ENCODE measurements around the gene CPN2. TPM values are rescaled to one million over a fixed set of nuclear protein-coding genes. Genes with fewer than 3 reads are reported as not detected.

CPN2 gene
- total and polyA plus RNA-seq, 2 donors (not counting 3 experiments of a cell fraction or from before 2014, with no cell fraction given): not detected

- H3K4me3 ChIP-seq (replicated peaks in 1 of 3; ENCODE audit: insufficient read depth in 1 of 3, low read depth in 1 of 3, low read length in 3 of 3): no peak overlapping the region
- no peak for FAIRE-seq
- no peak overlapping the region for H3K27ac ChIP-seq (ENCODE audit: insufficient read depth, low read depth, low read length)
- H3K9me1 ChIP-seq (replicated peaks; ENCODE audit: control insufficient read depth, extremely low read depth, insufficient read depth, low read length): no peaks in the 10 kb centered on the region
- TF ChIP-seq CTCF (IDR thresholded peaks at IDR 0.05; ENCODE audit: extremely low read depth in 1 of 2, insufficient read depth in 1 of 2, low read depth in 1 of 2, low read length in 2 of 2): no peak
- no peak for TF ChIP-seq POLR2A (IDR thresholded peaks at IDR 0.05; ENCODE audit: low read depth, low read length)
- no peak for TF ChIP-seq MYC (IDR thresholded peaks at IDR 0.05; ENCODE audit: low read depth, low read length)
- no peak for TF ChIP-seq JUN (IDR thresholded peaks at IDR 0.05; ENCODE audit: borderline replicate concordance, insufficient read depth, insufficient read length, low read depth)
- TF ChIP-seq EZH2 (IDR thresholded peaks at IDR 0.05; ENCODE audit: borderline replicate concordance, low read depth, low read length, severe bottlenecking): no peak
- TF ChIP-seq POLR2AphosphoS5 (IDR thresholded peaks at IDR 0.05; ENCODE audit: insufficient read depth, low read depth, low read length): no peak
- no peak for TF ChIP-seq FOS (IDR thresholded peaks at IDR 0.05; ENCODE audit: borderline replicate concordance, insufficient read depth, low read length)
- TF ChIP-seq MAX (IDR thresholded peaks at IDR 0.05; ENCODE audit: insufficient read depth, insufficient read length): no peak
- TF ChIP-seq GATA2 (IDR thresholded peaks at IDR 0.05; ENCODE audit: insufficient read depth, insufficient read length, low read depth, low read length): no peak
- POLR2A ChIA-PET: no interaction called here
- no peaks in the 10 kb centered on the region for H3K36me3 ChIP-seq (ENCODE audit: control insufficient read depth in 2 of 2, extremely low read depth in 1 of 2, insufficient read depth in 2 of 2, low read length in 2 of 2)
- no peaks in the 10 kb centered on the region for H3K79me2 ChIP-seq (ENCODE audit: control insufficient read depth, insufficient read depth, low read length)
- intact Hi-C loops (cut with micrococcal nuclease) (no loop called here), dilution Hi-C loops (cut with MboI; ENCODE audit: extremely low pct_ligation_motif_present, low sequenced_read_pairs) (no loop called here)
- no peaks in the 10 kb centered on the region for H3K9me3 ChIP-seq (replicated peaks; ENCODE audit: control insufficient read depth, insufficient read depth, low read length)
- peaks cover 27 to 65% of the 10 kb centered on the region in 2 experiments for H3K27me3 ChIP-seq (ENCODE audit: control insufficient read depth in 2 of 2, insufficient read depth in 2 of 2, low read length in 2 of 2)
- peaks cover 6% of the 10 kb centered on the region for H3K4me1 ChIP-seq (ENCODE audit: control insufficient read depth, extremely low read depth, insufficient read depth, low read length)
- no peaks in the 10 kb centered on the region for H4K20me1 ChIP-seq (replicated peaks; ENCODE audit: control insufficient read depth, extremely low read depth, insufficient read depth, low read length)
- H2AFZ ChIP-seq (ENCODE audit: low read depth, low read length): no peak overlapping the region
- BruUV-seq (replicated peaks): no TSS peak
- CTCF ChIA-PET: interaction anchor here (1.0 to 6.6 kb wide), 5 partner anchors 10 to 61 kb away, joined by 3 to 74 read pairs (median 4); no protein-coding TSS in a partner anchor
- DNase-seq (ENCODE audit: low read depth, low spot score): peak; percentile 11
- H3K9ac ChIP-seq (replicated peaks; ENCODE audit: extremely low read depth, insufficient read depth, low read length): no peak overlapping the region
- no peak overlapping the region for H3K4me2 ChIP-seq (ENCODE audit: insufficient read depth, low read length)
Measured at GRCh38 chr3:194395212-194395611, 44.1 kb upstream of the CPN2 start.

All from endothelial cell of umbilical vein (primary cell).